ENCODE data around the gene SYNDIG1. TPM values are rescaled to one million over a fixed set of nuclear protein-coding genes. Genes with fewer than 3 reads are reported as not detected.

SYNDIG1 gene
- total RNA-seq, 1 donor from 2014 or later = not detected

DNA sequence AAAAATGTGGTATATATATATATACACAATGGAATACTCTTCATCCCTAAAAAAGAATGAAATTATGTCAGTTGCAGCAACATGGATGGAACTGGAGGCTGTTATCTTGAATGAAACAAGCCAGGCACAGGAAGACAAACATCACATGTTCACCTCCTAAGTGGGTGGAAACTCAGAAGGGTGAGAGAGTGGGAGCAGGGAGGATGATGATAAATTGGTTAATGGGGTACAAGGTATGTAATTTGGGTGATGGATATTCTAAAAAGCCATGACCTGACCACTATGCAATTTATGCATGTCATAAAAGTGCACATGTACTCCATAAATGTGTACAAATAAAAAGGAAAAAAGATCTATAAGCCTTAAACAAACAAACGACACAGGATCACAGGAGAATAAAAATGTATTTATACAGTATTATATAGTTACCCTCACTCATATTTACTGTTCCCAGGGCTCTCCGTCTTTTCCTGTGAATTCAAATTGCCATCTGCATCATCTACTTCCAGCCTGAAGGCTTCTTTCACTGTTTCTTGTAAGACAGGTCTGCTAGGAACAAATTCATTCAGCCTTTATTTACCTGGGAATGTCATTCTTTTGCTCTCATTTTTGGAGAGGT is 89.8 kb downstream of the SYNDIG1 start:
- no peaks in the 10 kb centered on the region for H3K36me3 Mint-ChIP-seq (ENCODE audit: low read depth)
- H3K9me3 Mint-ChIP-seq = peaks cover 11% of the 10 kb centered on the region
- H3K27ac Mint-ChIP-seq = no peak overlapping the region
- H3K4me1 Mint-ChIP-seq (ENCODE audit: low read depth) = no peaks in the 10 kb centered on the region
- intact Hi-C loops (cut with micrococcal nuclease) = no loop called here
- no peak overlapping the region for H3K4me3 Mint-ChIP-seq
- H3K27me3 Mint-ChIP-seq (ENCODE audit: insufficient read depth) = peaks cover 1% of the 10 kb centered on the region
- DNase-seq (ENCODE audit: low spot score) = no peak

DNA sequence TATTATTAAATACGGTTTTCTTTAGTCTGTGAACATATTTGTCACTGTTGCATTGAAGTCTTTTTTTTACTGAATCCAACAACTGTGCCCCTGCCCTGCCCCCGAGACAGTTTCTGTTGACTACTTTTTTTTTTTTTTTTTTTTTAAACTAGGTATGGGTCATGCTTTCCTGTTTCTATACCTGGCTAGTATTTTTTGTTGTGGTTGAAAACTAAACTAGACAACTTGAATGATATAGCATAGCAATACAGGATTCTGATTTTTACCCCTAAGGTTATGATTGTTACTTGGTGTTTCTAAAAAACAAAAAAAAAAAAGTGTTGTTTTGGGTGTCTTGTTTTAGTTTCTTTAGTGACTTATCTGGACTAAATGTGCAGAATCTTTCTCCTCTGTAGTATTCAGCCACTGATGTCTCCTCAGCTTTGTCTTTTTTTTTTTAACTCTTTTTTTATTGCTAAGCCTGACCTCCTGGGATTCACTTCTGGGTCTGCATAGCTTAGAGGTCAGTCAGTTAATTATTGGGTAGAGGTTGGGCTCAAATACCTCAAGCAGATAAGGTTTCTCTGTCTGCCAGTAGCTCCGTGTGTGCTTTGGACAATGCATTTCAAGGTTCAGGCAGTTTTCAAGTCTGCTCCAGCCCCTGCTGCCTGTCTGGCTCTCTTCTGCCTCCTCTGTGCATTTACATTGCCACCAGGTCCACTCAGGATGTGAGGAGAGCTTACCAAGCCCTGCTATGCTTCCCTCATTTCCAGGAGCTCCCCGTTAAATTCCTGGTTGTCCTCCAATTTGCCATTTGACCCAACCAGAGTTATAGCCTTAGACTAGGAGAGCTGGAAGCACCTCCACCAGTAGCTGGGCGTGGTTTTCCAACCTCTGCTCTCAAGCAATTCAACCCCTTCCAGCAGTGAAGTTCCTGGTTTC is 91.4 kb downstream of the SYNDIG1 start:
- Mint-ChIP-seq H3K4me3 (no peak overlapping the region), H3K27ac (no peak overlapping the region), H3K36me3 (ENCODE audit: low read depth) (no peaks in the 10 kb centered on the region), H3K27me3 (ENCODE audit: insufficient read depth) (peaks cover 1% of the 10 kb centered on the region), H3K4me1 (ENCODE audit: low read depth) (no peaks in the 10 kb centered on the region), H3K9me3 (peaks cover 11% of the 10 kb centered on the region)
- intact Hi-C loops (cut with micrococcal nuclease) = no loop called here
- no peak for DNase-seq (ENCODE audit: low spot score)

DNA sequence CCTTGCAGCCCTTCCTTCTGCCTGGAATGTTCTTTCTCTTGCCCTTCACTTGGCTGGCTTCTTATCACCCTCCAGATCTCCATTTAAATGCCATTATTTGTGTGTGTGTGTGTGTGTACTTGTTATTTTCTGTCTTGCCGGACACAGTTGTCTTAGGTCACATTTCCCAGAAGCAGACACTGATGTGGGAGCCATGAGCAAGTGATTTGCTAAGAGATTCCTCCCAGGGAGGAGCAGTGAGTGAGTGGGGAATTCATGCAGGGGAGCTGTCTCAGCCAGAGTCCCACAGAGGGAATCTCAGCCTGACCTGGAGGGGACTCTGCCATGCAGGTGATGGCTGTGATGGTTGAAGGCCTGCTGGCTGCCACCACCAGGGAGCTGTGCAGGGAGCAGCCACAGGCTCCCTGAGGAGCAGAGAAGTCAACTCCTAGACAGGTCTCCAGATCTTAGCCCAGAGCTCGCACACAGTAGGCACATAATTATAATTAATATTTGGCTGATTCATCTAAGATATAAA is 96.5 kb downstream of the SYNDIG1 start:
- Mint-ChIP-seq H3K36me3 (ENCODE audit: low read depth) (no peaks in the 10 kb centered on the region), H3K4me3 (no peak overlapping the region), H3K4me1 (ENCODE audit: low read depth) (no peaks in the 10 kb centered on the region), H3K27me3 (ENCODE audit: insufficient read depth) (peaks cover 1% of the 10 kb centered on the region), H3K27ac (no peak overlapping the region), H3K9me3 (peaks cover 4% of the 10 kb centered on the region)
- intact Hi-C loops (cut with micrococcal nuclease) = no loop called here
- DNase-seq (ENCODE audit: low spot score) = no peak

DNA sequence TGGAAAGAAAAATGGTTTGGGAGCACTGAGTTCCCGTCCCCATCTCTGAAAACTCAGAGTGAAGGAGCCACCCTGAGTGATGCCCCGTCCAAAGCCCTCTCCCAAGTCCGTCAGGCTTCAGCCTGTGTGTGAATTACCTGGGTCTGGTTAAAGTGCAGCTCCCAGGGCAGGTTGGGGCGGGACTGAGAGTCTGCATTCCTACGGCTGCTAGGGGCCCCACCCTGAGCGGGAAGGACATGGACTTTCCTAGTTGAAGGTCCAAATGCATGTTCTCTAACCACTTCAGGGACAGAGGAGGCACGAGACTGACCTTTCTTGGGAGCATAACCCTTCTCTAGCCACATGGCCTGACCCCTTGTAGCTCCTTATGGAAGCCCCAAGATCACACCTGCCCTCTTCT is 97.2 kb downstream of the SYNDIG1 start:
- no peaks in the 10 kb centered on the region for H3K36me3 Mint-ChIP-seq (ENCODE audit: low read depth)
- peaks cover 1% of the 10 kb centered on the region for H3K27me3 Mint-ChIP-seq (ENCODE audit: insufficient read depth)
- intact Hi-C loops (cut with micrococcal nuclease) = no loop called here
- no peak overlapping the region for H3K27ac Mint-ChIP-seq
- DNase-seq (ENCODE audit: low spot score) = no peak
- H3K4me1 Mint-ChIP-seq (ENCODE audit: low read depth) = no peaks in the 10 kb centered on the region
- H3K4me3 Mint-ChIP-seq = no peak overlapping the region
- H3K9me3 Mint-ChIP-seq = peaks cover 4% of the 10 kb centered on the region

DNA sequence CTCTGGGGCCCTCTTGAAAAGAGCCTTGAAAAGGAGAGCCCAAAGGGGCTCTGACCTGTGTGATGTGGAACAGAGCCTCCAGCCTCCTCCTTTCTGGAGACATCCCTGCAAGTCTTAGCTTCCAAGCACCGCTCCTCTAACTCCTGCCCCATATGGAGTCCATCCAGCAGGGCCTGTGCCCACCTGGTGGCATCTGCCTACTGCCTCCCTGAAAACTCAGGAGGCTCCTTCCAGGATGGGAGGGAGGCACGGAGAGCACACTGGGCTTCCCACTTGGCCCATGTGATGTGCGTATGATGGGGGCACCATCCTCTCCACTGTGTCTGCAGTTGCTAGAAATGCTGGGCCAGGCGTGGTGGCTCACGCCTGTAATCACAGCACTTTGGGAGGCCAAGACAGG is 98.1 kb downstream of the SYNDIG1 start:
- intact Hi-C loops (cut with micrococcal nuclease) = no loop called here

DNA sequence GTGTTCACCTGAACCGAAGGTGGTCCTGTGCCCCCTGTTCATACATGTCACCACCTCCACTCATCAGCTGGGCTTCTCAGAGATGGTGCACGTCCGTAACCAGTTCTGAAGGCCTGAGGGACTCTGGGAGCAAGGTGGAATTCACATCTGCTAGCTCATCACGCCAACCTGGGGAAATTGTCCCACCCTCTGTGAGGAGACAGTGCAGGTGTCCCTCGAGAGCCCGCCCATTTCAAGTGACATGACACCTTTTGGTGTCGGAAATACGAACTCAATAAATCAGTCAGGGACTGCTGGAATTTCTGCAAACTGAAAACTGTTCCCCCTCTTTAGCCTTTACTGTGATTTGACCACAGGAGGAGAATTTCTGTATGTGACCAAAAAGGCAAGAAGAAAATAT is 99.4 kb downstream of the SYNDIG1 start:
- H3K27me3 Mint-ChIP-seq (ENCODE audit: insufficient read depth) = peaks cover under 1% of the 10 kb centered on the region
- no peaks in the 10 kb centered on the region for H3K4me1 Mint-ChIP-seq (ENCODE audit: low read depth)
- H3K4me3 Mint-ChIP-seq = no peak overlapping the region
- H3K27ac Mint-ChIP-seq = no peak overlapping the region
- H3K36me3 Mint-ChIP-seq (ENCODE audit: low read depth) = no peaks in the 10 kb centered on the region
- intact Hi-C loops (cut with micrococcal nuclease) = no loop called here
- H3K9me3 Mint-ChIP-seq = peaks cover 2% of the 10 kb centered on the region
- no peak for DNase-seq (ENCODE audit: low spot score)

More for the DNA sequence above, 98.1 kb downstream of the SYNDIG1 start:
- H3K4me3 Mint-ChIP-seq = no peak overlapping the region
- no peak for DNase-seq (ENCODE audit: low spot score)
- no peaks in the 10 kb centered on the region for H3K36me3 Mint-ChIP-seq (ENCODE audit: low read depth)
- H3K27me3 Mint-ChIP-seq (ENCODE audit: insufficient read depth) = peaks cover 1% of the 10 kb centered on the region
- peaks cover 4% of the 10 kb centered on the region for H3K9me3 Mint-ChIP-seq
- H3K27ac Mint-ChIP-seq = no peak overlapping the region
- no peaks in the 10 kb centered on the region for H3K4me1 Mint-ChIP-seq (ENCODE audit: low read depth)

DNA sequence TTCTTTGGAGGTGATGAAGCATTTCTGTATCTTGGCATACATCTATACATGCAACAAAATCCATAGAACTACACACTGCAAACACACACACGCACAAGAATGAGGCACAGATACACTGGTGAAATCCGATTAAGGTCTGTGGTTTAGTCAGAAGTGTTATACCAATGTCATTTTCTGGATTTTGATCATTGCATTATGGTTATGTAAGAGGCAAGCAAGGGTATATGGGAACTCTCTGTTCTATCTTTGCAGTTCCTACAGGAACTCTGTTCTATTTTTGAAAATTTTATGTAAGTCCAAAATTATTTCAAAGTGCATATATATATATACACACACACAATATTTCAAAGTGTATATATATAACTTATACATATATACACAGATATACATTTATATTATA is 101.7 kb downstream of the SYNDIG1 start:
- Mint-ChIP-seq H3K4me3 (no peak overlapping the region), H3K27me3 (ENCODE audit: insufficient read depth) (no peaks in the 10 kb centered on the region), H3K36me3 (ENCODE audit: low read depth) (no peaks in the 10 kb centered on the region), H3K27ac (no peak overlapping the region), H3K9me3 (no peaks in the 10 kb centered on the region), H3K4me1 (ENCODE audit: low read depth) (no peaks in the 10 kb centered on the region)
- intact Hi-C loops (cut with micrococcal nuclease) = no loop called here
- no peak for DNase-seq (ENCODE audit: low spot score)

DNA sequence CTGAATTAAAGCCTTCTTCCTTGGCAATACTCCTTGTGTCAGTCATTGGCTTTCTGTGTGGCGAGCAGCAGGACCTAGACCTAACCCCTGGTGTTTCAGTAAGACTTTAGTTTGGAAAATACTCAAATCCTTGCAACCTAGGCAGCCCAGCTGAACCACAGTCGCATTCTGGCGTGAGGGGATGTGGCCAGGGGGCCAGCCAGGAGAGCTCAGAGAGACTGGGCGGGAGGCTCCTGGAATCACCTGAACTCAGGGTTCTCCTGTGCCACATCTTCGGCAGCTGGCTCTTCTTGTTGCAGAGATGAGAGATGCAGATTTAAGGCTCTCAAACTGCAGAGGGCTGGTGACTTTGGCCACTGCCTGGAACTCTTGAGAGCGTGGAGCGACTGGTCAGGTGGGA is 102.7 kb downstream of the SYNDIG1 start:
- Mint-ChIP-seq H3K27me3 (ENCODE audit: insufficient read depth) (no peaks in the 10 kb centered on the region), H3K36me3 (ENCODE audit: low read depth) (no peaks in the 10 kb centered on the region), H3K4me1 (ENCODE audit: low read depth) (no peaks in the 10 kb centered on the region), H3K4me3 (no peak overlapping the region), H3K27ac (no peak overlapping the region), H3K9me3 (no peaks in the 10 kb centered on the region)
- intact Hi-C loops (cut with micrococcal nuclease) = no loop called here
- no peak for DNase-seq (ENCODE audit: low spot score)

DNA sequence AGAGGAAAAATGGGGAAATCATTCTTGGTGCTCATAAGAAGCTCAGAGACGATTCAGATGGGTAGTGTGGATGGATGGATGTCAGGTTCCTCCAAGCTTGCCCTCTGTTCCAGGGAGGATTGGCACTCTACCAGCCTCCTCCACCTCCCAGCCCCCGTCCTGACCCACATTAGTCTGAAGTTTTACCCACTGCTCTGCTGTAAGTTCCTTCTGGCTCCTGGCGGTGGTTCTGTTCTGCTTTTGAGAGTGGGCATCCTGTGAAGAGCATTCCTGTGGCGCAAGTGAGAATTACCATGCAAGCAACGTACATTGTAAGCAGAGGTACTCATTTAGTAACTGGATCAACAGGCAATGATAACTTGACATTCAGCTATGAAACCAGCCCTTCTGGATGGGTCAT is 103.4 kb downstream of the SYNDIG1 start:
- no peak for DNase-seq (ENCODE audit: low spot score)
- no peaks in the 10 kb centered on the region for H3K27me3 Mint-ChIP-seq (ENCODE audit: insufficient read depth)
- no peak overlapping the region for H3K27ac Mint-ChIP-seq
- H3K4me3 Mint-ChIP-seq = no peak overlapping the region
- H3K4me1 Mint-ChIP-seq (ENCODE audit: low read depth) = no peaks in the 10 kb centered on the region
- H3K9me3 Mint-ChIP-seq = no peaks in the 10 kb centered on the region
- intact Hi-C loops (cut with micrococcal nuclease) = no loop called here
- H3K36me3 Mint-ChIP-seq (ENCODE audit: low read depth) = no peaks in the 10 kb centered on the region

DNA sequence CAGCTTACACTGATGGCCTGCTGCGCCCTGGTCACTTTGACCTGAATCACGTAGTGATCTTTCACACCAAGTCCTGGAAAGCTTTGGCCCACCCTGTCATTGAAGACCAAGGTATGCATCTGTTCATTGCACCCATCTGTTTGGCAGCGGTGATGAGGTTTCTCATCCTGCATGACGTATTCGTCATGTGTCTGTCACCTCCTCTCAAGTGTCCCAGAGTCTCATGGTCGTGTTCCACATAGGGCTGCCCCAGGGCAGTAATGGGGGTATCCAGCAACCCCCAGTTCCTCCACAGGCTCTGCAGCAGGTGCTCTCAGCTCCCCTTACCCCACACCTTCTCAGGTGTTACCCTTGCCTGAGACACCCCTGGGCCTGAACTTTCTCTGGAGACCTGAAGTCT is 104.1 kb downstream of the SYNDIG1 start:
- Mint-ChIP-seq H3K4me1 (ENCODE audit: low read depth) (no peaks in the 10 kb centered on the region), H3K36me3 (ENCODE audit: low read depth) (no peaks in the 10 kb centered on the region), H3K27ac (no peak overlapping the region), H3K4me3 (no peak overlapping the region), H3K27me3 (ENCODE audit: insufficient read depth) (no peaks in the 10 kb centered on the region), H3K9me3 (no peaks in the 10 kb centered on the region)
- intact Hi-C loops (cut with micrococcal nuclease) = no loop called here
- DNase-seq (ENCODE audit: low spot score) = no peak

DNA sequence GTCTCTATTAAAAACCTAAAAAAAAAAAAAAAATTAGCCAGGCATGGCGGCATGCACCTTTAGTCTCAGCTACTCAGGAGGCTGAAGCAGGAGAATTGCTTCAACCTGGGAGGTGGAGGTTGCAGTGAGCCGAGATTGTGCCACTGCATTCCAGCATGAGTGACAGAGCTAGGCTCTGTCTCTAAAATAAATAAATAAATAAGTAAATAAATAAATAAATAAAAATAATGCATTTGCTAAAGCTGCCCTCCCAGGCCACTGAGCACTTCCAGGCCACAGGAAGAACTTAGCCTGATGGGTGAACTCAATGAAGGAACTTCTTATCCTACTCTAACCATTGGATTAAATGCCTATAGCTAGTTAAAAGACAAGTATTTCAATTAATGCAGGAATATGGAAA is 104.9 kb downstream of the SYNDIG1 start:
- Mint-ChIP-seq H3K36me3 (ENCODE audit: low read depth) (no peaks in the 10 kb centered on the region), H3K27me3 (ENCODE audit: insufficient read depth) (no peaks in the 10 kb centered on the region), H3K27ac (no peak overlapping the region), H3K9me3 (no peaks in the 10 kb centered on the region), H3K4me3 (no peak overlapping the region), H3K4me1 (ENCODE audit: low read depth) (no peaks in the 10 kb centered on the region)
- DNase-seq (ENCODE audit: low spot score) = no peak
- intact Hi-C loops (cut with micrococcal nuclease) = no loop called here

DNA sequence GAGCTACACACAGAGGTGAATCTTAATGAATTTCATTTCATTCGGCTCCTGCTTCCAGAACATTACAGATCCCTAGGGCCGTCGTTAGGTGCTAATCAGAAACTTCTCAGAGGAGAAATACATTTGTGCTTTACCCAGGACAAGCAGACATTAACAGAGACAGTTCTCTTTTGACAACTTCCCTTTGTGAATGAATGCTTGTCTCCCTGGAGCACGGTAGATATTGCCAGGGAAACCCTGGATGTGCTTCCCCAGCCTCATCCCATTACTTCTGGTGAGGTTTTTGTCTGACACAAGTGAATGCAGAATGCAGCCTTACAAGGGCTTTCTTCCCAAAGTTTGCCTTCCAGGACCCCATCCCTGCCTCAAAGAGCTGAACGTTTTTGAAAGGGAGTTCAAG is 105.4 kb downstream of the SYNDIG1 start:
- Mint-ChIP-seq H3K36me3 (ENCODE audit: low read depth) (no peaks in the 10 kb centered on the region), H3K4me1 (ENCODE audit: low read depth) (no peaks in the 10 kb centered on the region), H3K9me3 (no peaks in the 10 kb centered on the region), H3K4me3 (no peak overlapping the region), H3K27me3 (ENCODE audit: insufficient read depth) (no peaks in the 10 kb centered on the region), H3K27ac (no peak overlapping the region)
- no peak for DNase-seq (ENCODE audit: low spot score)
- intact Hi-C loops (cut with micrococcal nuclease) = no loop called here

DNA sequence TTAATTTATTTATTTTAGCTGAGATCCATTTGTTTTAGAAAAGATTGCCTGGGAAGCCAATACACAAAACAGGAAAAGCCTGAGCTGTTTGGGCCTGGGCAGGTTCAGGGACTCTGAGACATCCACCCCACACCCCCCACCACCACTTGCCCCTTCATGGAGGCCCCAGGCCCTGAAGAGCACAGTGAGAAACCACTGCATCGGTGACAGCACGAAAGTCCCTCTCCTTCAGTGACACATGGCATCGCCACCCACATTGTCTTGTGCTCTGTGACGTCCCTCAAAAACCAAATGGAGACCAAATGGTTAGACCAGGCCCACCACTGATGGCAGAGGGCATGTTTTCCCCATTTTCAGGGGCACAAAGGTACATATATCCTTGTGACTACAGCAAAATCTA is 106.4 kb downstream of the SYNDIG1 start:
- no peak overlapping the region for H3K4me3 Mint-ChIP-seq
- no peak overlapping the region for H3K27ac Mint-ChIP-seq
- no peaks in the 10 kb centered on the region for H3K4me1 Mint-ChIP-seq (ENCODE audit: low read depth)
- intact Hi-C loops (cut with micrococcal nuclease) = no loop called here
- no peak for DNase-seq (ENCODE audit: low spot score)
- no peaks in the 10 kb centered on the region for H3K27me3 Mint-ChIP-seq (ENCODE audit: insufficient read depth)
- H3K36me3 Mint-ChIP-seq (ENCODE audit: low read depth) = no peaks in the 10 kb centered on the region
- no peaks in the 10 kb centered on the region for H3K9me3 Mint-ChIP-seq

Data from activated T-helper 1 cell treated with anti-CD3 and anti-CD28 coated beads, Interleukin-12 subunit alpha, Interleukin-12 subunit beta, Interleukin-2, Interleukin-4 antibody, amounts not matched to agents 30 ng/mL and 10 ng/mL and 1 ng/mL, durations not matched to agents 14 hours and 24 hours and 36 hours (primary cell).